H7 (cell line): ENCODE results near the gene SLC41A1. TPM values are rescaled to one million over a fixed set of nuclear protein-coding genes. Genes with fewer than 3 reads are reported as not detected.

Experiments
- DNase-seq: peaks from one replicate; pipeline ENCODE4 v3.0.0; 2012
- H3K27me3 ChIP-seq: 2 replicates; pipeline ENCODE4 v1.6.0; 2011; ENCODE audit warnings: mild to moderate bottlenecking, low read length; ENCODE audit not compliant: control insufficient read depth, insufficient read depth
- H3K36me3 ChIP-seq: replicated peaks from 2 replicates; pipeline ENCODE4 v1.5.1; 2011; ENCODE audit warnings: low read length; ENCODE audit not compliant: control insufficient read depth, insufficient read depth
- H3K4me3 ChIP-seq: 2 replicates; pipeline ENCODE4 v1.5.1; 2011; ENCODE audit warnings: low read depth, mild to moderate bottlenecking, control low read depth, low read length, moderate library complexity; ENCODE audit not compliant: insufficient read depth
- total RNA-seq: library from RNA; depleted of rRNA; stranded (reverse); fragments of >200 nt; shearing (Covaris generic); gene quantifications from 2 replicates; pipeline ENCODE4 v1.2.3, GENCODE V29; 2014

SLC41A1 gene
- total RNA-seq, 1 experiment from 2014 or later = 23.3 TPM

DNA sequence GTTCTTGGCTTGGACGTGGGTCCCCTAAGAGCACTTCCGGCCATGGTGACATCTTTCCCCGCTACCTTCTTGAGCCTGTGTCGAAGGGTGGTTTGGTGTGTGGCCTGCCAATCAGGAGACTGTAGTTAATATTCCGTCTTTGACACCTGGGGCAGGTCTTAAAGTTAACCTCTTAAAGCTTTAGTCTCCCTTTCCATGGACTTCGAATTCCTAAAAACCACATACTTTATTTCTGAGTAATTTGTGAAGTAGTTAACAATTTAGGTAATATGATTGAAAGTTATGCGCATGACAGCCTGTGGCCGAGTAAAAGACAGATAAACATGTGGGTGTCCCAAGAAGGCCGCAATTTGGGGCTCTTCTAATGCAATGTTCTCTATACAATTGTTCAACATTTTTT lies 27.6 kb downstream of the SLC41A1 start:
- Histone ChIP-seq H3K36me3 (peaks cover 3% of the 10 kb centered on the region), H3K27me3 (no peaks in the 10 kb centered on the region), H3K4me3 (no peak overlapping the region)
- no peak for DNase-seq

DNA sequence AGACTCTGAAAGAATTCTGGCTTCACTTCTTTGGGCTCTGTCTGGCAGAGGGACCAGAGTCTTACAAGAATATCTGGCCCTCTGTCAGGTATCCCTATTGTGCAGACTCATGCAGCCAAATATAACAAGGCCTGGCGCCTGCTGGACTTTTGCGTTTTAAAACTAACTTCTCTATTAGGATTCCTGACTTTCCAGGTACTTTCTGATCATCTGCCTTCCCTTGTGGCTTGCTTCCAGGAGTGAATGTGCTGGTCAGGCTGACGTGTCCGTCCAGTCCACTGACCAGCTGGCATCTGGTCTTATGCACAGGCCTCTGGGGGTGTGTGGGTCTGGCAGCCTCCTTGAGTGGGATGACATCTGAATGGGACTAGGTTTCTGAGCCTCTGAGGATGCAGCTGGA lies 29.1 kb downstream of the SLC41A1 start:
- no peaks in the 10 kb centered on the region for H3K36me3 ChIP-seq
- no peak overlapping the region for H3K4me3 ChIP-seq
- H3K27me3 ChIP-seq = no peaks in the 10 kb centered on the region
- no peak for DNase-seq

GRCh38 chr1:205783433-205783795 lies 29.6 kb downstream of the SLC41A1 start:
- Histone ChIP-seq H3K36me3 (no peaks in the 10 kb centered on the region), H3K4me3 (no peak overlapping the region), H3K27me3 (no peaks in the 10 kb centered on the region)
- no peak for DNase-seq

- Histone ChIP-seq H3K27me3 (no peaks in the 10 kb centered on the region), H3K4me3 (no peak overlapping the region), H3K36me3 (no peaks in the 10 kb centered on the region)
- no peak for DNase-seq
These were observed 30.2 kb downstream of the SLC41A1 start for GRCh38 chr1:205782627-205783432.

- no peak overlapping the region for H3K4me3 ChIP-seq
- H3K27me3 ChIP-seq = peaks cover 5% of the 10 kb centered on the region; the same call in 1 of the 2 replicates
- H3K36me3 ChIP-seq = no peaks in the 10 kb centered on the region
- no peak for DNase-seq
These were observed 32.7 kb downstream of the SLC41A1 start for GRCh38 chr1:205780335-205780734.

DNA sequence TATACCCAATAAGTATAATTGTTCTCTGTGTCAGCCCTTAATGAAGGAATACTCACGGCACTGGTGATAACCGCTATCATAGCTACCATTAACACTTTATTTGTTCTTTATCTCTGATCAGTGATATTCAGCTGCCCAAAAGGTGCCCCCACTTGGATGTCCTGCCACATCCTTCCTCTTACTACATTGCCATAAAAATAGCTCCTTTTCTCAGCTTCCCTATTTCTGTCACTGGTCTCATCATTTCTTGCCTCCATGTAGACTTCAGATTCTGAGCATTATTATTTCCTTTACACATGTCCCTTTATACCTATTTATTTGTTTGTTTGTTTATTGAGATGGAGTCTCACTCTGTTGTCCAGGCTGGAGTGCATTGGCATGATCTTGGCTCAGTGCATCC lies 35.0 kb downstream of the SLC41A1 start:
- Histone ChIP-seq H3K36me3 (no peaks in the 10 kb centered on the region), H3K27me3 (peaks cover 21% of the 10 kb centered on the region), H3K4me3 (no peak overlapping the region)
- no peak for DNase-seq

DNA sequence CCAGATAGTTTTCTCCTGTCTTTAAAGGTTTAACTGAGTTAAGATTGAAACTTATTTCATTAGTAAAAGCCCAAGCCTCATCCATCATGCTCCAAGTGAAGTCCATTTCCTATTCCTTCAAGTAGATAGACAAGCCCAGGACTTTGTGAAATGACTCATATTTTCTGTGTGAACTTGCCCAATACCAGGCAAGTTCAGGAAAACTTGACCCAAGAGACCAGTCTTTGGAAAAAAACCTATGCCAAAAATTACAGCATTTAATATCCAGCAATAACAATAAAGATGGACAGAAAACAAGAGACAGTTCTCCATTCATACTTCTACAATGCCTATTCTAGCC lies 37.3 kb downstream of the SLC41A1 start:
- Histone ChIP-seq H3K36me3 (no peaks in the 10 kb centered on the region), H3K4me3 (no peak overlapping the region), H3K27me3 (peaks cover 23% of the 10 kb centered on the region)
- no peak for DNase-seq

GRCh38 chr1:205775015-205775716 lies 37.8 kb downstream of the SLC41A1 start, which contains the start of gene RAB29:
Gene RAB29, minus strand, starts transcription at chr1:205775482. Its CDS starts 526 bp downstream, at chr1:205774956.
- peak within 1 kb of the TSS; percentile 78 for H3K4me3 ChIP-seq
- H3K36me3 ChIP-seq = no peaks in the 10 kb centered on the region
- DNase-seq = peak; percentile 88

DNA sequence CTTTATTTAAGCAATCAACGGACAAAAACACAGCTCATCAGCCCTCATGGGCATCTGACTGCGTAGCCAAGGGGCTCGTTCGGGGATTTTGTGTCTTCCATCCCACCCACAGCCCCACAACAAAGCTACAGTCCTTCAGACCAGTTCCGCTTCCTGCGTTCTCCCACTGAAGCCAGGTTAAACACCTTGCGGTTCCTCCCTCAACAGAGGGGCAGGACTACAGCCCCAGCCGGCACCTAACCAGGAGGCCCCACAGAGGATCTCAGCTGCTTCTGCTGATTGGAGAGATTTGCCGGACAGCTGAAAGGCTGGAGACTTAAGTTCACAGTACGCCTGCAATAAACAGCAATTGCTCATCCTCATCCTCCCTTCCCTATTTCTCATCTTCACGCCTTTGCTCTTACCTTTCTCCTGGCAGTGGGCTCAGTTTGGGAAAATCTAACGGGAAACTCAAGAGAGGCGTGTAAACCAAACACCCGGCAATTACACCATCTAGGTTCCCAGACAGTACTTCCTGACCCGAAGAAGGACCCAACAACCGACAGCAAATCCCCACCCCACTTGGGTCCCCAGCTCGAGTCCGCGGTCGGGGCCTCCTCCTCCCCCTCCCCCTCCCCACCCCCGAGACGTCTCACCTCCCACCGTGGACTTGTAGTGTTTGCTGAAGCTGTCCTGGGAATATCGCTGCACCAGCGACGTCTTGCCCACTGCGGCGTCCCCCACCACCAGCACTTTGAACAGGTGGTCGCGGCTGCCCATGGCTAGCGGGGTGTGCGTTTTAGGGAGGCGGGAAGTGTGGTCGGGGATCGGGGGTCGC lies 38.6 kb downstream of the SLC41A1 start:
- Histone ChIP-seq H3K27me3 (peaks cover 23% of the 10 kb centered on the region), H3K36me3 (no peaks in the 10 kb centered on the region), H3K4me3 (peak overlapping the region; percentile 78)
- DNase-seq = peak; percentile 79

More at GRCh38 chr1:205775015-205775716, 37.8 kb downstream of the SLC41A1 start, which contains the start of gene RAB29:
- peaks cover 23% of the 10 kb centered on the region for H3K27me3 ChIP-seq

- Histone ChIP-seq H3K36me3 (no peaks in the 10 kb centered on the region), H3K4me3 (no peak overlapping the region), H3K27me3 (peaks cover 23% of the 10 kb centered on the region)
- DNase-seq = no peak
These were observed 40.4 kb downstream of the SLC41A1 start for GRCh38 chr1:205772607-205773032.

DNA sequence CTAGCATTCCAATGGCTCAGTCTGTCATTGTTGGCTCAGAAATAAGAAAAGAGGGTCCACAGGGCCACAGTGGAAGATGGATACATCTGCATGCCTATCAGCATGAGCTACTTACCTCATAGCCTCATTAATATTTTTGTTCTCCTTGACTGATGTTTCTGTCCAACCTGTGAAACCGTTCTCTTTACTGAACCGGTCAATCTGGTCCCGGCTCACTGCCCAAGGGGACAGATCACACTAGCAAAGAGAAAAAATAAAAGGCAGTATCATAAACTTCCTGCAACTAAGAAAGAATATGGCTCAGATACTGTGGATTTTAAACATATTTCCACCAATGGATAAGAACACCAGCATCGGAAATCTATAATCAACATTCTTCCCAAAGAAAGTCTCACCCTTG lies 42.4 kb downstream of the SLC41A1 start:
- Histone ChIP-seq H3K36me3 (no peaks in the 10 kb centered on the region), H3K4me3 (no peak overlapping the region), H3K27me3 (peaks cover 17% of the 10 kb centered on the region)
- DNase-seq = no peak

DNA sequence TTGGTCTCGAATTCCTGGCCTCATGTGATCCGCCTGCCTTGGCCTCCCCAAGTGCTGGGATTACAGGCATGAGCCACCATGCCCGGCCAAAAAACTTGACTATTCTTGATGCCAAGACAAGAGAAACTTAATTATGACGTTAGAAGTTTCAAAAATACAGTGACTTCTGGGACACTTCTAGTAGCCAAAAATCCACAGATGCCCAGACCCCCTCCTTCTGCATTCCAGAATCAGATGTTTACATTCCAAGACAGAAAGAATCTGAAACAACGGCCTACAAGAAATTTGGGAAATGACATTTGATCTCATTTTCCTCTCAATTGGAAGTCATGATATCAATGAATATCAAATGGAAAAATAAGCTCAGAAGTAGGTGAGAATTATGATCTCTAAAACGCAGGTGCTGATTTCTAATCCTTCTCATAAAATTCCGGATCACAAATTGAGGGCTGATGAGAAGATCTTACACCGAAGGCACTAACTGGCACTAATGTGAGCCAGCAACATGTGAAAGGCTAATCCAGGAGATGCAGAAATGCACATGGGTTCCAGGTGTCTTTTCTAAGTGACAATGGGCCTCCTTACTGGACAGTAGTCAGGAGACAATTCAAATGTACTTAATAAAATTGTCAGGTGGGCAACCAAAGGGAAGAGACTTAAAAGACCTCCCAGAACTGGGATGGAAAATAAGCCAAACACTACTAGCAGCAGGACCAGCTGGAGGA lies 43.2 kb downstream of the SLC41A1 start:
- H3K36me3 ChIP-seq = no peaks in the 10 kb centered on the region
- H3K27me3 ChIP-seq = peaks cover 13% of the 10 kb centered on the region
- DNase-seq = no peak
- H3K4me3 ChIP-seq = no peak overlapping the region

- Histone ChIP-seq H3K36me3 (no peaks in the 10 kb centered on the region), H3K4me3 (no peak overlapping the region), H3K27me3 (no peaks in the 10 kb centered on the region; the same call in 1 of the 2 replicates)
- no peak for DNase-seq
These were observed 45.8 kb downstream of the SLC41A1 start for GRCh38 chr1:205767248-205767647.

DNA sequence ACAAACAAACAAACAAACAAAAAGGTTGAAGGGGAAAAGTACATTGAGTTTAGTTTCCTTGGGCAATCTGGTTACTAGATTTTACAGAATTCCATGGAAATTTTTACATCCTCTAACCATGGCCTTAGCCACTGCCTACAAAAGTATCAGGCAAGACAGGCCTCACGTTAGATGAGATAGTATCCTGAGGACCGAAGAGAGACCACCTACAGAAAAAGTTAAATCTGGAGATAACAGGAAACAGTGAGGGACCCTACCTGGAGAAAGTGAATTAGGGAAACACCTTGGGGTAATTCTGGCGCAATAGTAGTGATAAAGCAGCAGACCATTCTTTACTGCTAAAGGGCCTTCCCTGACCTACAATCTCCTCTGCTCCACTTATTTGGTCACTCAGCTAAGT lies 46.4 kb downstream of the SLC41A1 start:
- Histone ChIP-seq H3K36me3 (no peaks in the 10 kb centered on the region), H3K27me3 (no peaks in the 10 kb centered on the region; the same call in 1 of the 2 replicates), H3K4me3 (no peak overlapping the region)
- no peak for DNase-seq
